ES-I3 (cell line): ENCODE data around the gene TMEM239.

ENCODE experiments used
- H3K36me3 ChIP-seq: 2 replicates; pipeline ENCODE4 v1.6.1; 2013; ENCODE audit warnings: mild to moderate bottlenecking, low read length, control low read depth, moderate library complexity; ENCODE audit not compliant: insufficient read depth
- H3K4me1 ChIP-seq: 2 replicates; pipeline ENCODE4 v1.6.1; 2013; ENCODE audit warnings: mild to moderate bottlenecking, control low read depth, low read length; ENCODE audit not compliant: insufficient read depth
- H3K9ac ChIP-seq: 2 replicates; pipeline ENCODE4 v1.6.1; 2013; ENCODE audit warnings: low read depth, mild to moderate bottlenecking, low read length, moderate library complexity
- H3K9me3 ChIP-seq: 2 replicates; pipeline ENCODE4 v1.6.1; 2013; ENCODE audit warnings: mild to moderate bottlenecking, low read length, moderate library complexity; ENCODE audit not compliant: control insufficient read depth, insufficient read depth

Gene TMEM239

DNA sequence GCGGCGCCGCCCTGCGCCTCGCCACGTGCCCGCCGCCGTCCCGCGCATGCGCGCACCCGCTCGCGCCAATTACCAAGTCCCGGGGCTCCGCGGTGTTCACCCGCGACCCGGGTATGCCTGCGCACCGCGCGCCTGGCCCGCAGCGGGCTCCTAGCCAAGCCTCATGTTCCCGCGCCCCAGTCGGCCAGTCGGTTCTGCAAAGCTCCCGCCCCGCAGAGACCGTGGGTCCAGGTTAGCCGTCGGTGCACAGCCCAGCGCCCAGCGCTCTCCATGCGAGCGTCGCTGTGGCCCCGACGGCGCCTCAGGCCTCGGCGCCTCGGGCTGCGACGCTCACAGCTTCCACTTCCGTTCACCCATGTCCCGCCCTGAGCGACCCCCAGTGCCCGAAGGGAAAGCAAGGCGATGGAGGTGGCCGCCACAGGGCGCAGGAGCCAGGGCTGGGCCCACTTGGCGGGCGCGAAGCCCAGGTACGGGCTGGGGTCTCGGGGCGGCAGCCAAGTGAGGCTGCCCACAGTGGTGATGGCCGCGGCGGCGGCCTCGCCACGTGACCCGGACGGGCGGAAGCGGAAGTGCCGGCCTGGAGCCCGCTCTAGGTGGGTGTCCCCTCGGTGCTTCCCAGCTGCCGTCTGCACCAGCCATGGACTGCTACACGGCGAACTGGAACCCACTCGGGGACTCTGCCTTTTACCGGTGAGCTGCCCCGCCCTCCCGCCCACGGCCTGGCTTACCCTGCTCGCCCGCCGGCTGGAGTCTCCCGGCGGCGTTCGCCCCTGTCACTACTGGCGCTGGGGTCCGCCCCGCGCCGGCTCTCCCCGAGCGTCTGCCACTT, 24.2 kb downstream of the TMEM239 start, which contains the start of the genes PCED1A and VPS16:
PCED1A (minus strand) TSS at position 518 of the 829 bp plus-strand sequence. CDS start 743 bp downstream, outside the sequence.
VPS16 (plus strand) TSS at position 608 of the 829 bp plus-strand sequence; CDS start at position 638, 30 bp downstream.
- H3K9ac ChIP-seq: peak within 1 kb of the TSS; percentile 82
- H3K9me3 ChIP-seq: no peaks in the 10 kb centered on the region
- no peaks in the 10 kb centered on the region for H3K4me1 ChIP-seq
- no peaks in the 10 kb centered on the region; the same call in 1 of the 2 replicates for H3K36me3 ChIP-seq

DNA sequence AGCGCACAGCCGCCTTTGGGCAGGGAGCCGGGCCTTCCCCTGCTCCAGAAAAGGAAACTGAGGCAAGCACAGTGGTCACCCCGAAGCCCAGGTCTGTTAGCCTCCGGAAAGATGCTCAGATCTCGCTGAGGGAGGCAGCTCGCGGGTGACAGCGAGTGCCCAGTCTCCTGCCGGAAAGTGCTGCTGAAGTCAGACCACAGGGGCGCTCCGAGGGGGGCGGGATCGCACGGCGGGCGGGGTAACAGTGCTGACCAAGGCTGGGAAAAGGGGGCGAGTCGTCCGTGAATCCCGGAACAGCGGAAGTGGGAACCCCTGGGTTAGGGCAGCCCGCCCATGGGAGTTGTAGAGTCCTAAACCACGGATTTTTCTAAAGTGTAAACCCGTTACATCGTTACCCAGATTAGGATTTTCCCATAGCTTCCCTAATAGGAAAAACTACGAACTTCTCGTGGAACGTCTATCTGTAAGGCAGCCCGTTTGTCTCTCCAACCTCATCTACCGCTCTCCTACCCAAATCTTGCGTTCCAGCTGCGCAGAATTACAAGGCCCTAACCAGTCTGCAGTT, 24.9 kb downstream of the TMEM239 start:
- H3K36me3 ChIP-seq: no peaks in the 10 kb centered on the region; the same call in 1 of the 2 replicates
- H3K9me3 ChIP-seq: no peaks in the 10 kb centered on the region
- no peaks in the 10 kb centered on the region for H3K4me1 ChIP-seq
- peak overlapping the region; percentile 82 for H3K9ac ChIP-seq

DNA sequence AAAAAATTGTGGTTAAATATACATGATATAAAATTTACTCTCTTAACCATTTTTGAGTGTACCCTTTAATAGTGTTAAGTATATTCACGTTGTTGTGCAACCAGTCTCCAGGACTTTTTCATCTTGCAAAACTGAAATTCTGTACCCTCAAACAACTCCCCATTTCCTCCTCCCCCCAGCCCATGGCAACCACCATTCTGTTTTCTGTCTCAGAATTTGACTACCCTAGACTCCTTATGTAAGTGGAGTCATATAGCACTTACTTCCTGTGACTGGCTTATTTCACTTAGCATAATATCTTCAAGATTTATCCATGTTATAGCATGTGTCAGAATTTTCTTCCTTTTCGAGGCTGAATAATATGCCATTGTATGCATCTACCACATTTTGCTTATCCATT, 29.4 kb downstream of the TMEM239 start:
- H3K36me3 ChIP-seq: no peaks in the 10 kb centered on the region; the same call in 1 of the 2 replicates
- H3K9ac ChIP-seq: no peak overlapping the region
- H3K4me1 ChIP-seq: no peaks in the 10 kb centered on the region
- no peaks in the 10 kb centered on the region for H3K9me3 ChIP-seq

DNA sequence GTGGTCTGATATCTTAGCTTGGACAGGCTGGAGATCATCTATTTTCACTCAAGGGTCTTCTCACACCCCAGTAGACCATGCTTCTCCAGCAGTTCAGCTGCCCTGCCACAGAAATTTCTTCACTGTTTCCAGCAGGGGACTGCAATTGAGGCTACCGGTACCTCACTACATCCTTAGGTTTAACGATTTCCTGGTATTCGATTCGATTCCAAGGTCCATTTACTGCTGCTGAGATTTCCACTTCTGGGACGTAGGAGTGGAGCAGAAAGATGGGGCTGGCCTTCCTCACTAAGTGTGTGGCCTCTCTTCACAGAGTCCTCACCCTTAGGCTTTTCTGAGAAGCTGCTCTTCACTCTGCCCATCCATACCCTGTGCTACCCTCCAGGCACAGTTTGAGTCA, 30.5 kb downstream of the TMEM239 start:
- no peaks in the 10 kb centered on the region for H3K9me3 ChIP-seq
- no peaks in the 10 kb centered on the region for H3K4me1 ChIP-seq
- H3K36me3 ChIP-seq: no peaks in the 10 kb centered on the region; the same call in 1 of the 2 replicates
- no peak overlapping the region for H3K9ac ChIP-seq

DNA sequence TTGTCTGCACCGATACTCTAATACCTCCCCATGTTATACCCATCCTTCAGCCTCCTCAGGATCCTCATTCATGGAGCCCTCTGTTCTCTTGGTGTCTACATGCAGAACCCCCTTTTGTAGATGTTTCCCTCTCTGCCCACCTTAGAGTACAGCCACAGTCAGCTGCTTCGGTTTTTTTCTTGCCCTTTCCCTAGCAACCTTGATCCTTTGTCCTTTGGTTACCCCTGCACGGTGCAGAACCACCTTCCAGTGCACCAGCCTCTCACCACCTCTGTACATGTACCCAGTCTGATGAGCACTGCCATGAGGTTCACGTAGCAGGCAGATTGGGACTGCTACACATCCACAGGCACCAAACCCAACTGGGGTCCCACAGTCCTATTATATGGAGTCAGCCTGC, 31.6 kb downstream of the TMEM239 start:
- Histone ChIP-seq H3K36me3 (no peaks in the 10 kb centered on the region; the same call in 1 of the 2 replicates), H3K9ac (no peak overlapping the region), H3K9me3 (no peaks in the 10 kb centered on the region), H3K4me1 (no peaks in the 10 kb centered on the region)

DNA sequence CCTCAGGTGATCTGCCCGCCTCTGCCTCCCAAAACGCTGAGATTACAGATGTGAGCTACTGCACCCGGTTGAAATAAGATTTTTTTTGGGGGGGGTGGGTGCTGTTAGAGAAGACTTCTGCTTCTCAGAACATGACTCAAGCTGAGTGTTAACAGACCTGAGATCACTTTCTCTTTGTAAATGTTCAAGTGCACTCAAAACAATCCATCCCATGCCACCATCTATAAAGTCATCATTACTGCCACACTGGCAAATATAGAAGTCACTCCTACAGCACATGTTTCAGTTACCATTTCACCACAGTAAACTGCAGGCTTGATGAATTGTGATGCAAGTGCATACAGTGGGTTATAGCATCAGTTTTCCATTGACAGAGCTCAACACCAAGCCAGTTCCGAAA, 33.4 kb downstream of the TMEM239 start:
- no peaks in the 10 kb centered on the region for H3K9me3 ChIP-seq
- H3K4me1 ChIP-seq: no peaks in the 10 kb centered on the region
- no peak overlapping the region for H3K9ac ChIP-seq
- H3K36me3 ChIP-seq: no peaks in the 10 kb centered on the region

DNA sequence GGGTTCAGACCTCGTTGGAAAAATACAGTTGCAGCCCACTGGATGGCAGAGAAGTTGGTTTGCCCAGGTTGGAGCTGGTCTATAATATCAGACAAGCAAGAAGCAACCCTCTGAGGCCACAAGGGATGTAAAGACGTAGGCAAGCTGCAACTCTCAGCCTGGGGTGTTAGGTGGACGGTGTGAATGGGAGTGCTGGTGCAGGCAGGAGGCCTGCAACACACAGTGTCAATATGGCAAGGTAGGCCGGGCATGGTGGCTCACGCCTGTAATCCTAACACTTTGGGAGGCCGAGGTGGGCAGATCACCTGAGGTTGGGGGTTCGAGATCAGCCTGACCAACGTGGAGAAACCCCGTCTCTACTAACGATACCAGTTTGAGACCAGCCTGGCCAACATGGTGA, 34.9 kb downstream of the TMEM239 start:
- no peaks in the 10 kb centered on the region for H3K4me1 ChIP-seq
- no peak overlapping the region for H3K9ac ChIP-seq
- no peaks in the 10 kb centered on the region for H3K36me3 ChIP-seq
- H3K9me3 ChIP-seq: no peaks in the 10 kb centered on the region

DNA sequence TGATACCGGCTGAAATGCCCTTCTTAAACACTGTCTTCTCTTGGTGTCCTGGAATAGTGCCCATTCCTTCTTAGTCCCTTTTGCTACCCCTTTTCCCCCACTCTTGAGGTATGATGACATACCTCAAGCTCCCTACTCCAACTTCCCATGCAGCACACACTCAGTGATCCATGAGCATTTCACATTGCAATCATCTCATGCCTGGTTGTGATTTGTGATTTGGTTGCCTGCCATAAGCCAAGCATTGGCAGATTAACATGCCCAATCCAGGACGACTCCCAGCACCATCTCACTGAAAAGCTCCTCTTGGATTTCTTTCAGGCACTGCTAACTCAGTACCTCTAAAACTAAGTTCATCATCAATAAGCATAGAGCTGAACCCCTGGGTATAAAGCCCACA, 42.4 kb downstream of the TMEM239 start:
- Histone ChIP-seq H3K4me1 (no peaks in the 10 kb centered on the region), H3K9ac (no peak overlapping the region), H3K36me3 (no peaks in the 10 kb centered on the region; the same call in 1 of the 2 replicates), H3K9me3 (no peaks in the 10 kb centered on the region)

DNA sequence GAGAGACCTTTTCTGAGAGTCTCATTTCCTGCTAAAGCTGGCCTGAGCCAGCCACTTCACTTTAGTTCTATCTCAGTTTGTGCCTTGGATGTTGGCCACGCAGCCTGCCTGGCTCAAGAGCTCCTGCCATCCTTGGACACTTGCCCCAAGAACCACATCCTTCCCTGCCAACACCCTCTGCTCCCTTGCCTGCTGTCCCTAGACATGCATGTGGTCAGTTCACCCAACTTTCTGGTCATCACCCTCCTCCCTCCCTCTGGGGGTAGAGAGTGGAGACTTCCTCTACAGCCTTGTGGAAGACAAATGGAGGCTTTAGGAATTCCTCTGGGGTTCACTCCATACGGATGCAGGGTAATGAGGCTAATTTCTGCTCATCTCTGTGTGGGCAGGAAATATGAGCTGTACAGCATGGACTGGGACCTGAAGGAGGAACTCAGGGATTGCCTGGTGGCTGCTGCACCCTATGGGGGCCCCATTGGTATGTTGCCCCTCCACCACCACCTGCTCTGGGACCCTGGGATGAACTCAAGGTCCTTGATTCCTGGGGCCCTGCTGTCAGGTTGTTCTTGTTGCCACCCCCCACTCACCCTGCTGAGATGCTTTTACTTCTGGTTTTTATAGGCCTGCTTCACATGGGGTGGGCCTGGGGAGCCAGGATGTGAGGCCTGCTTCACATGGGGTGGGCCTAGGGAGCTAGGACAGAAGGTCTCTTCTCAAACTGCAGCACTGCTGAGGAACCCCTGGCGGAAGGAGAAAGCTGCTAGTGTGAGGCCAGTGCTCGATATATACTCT, 43.4 kb downstream of the TMEM239 start:
- Histone ChIP-seq H3K9ac (no peak overlapping the region), H3K36me3 (no peaks in the 10 kb centered on the region; the same call in 1 of the 2 replicates), H3K9me3 (no peaks in the 10 kb centered on the region), H3K4me1 (no peaks in the 10 kb centered on the region)

DNA sequence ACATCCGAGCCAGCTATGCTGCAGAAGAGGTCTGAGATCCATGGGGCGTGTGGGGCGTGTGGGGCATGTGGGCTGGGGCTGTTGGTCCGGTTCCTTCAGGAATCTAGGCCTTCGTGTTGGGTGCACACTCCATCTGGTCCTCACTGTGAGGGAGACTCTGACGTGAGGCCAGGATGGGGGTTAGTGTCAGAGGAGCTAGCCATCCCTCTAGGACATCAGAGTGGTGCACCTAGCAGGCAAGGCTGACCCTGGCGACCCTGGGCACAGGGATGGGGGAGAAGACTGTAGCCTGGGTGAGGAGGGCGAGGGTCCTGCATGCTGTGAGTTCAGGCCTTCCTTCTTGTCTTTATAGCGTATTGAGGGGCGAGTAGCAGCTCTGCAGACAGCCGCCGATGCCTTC, 48.5 kb downstream of the TMEM239 start:
- Histone ChIP-seq H3K9me3 (no peaks in the 10 kb centered on the region), H3K36me3 (no peaks in the 10 kb centered on the region; the same call in 1 of the 2 replicates), H3K4me1 (no peaks in the 10 kb centered on the region), H3K9ac (no peak overlapping the region)

DNA sequence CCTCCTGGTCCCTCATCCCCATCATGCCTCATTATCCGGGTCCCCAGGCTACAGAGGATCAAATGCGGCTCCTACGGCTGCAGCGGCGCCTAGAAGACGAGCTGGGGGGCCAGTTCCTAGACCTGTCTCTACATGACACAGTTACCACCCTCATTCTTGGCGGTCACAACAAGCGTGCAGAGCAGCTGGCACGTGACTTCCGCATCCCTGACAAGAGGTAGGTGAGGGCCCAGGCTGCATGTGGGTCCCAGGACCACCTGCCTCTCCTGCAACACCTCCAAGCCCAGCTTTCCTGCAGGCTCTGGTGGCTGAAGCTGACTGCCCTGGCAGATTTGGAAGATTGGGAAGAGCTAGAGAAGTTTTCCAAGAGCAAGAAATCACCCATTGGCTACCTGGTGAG, 48.9 kb downstream of the TMEM239 start:
- H3K9me3 ChIP-seq: no peaks in the 10 kb centered on the region
- H3K36me3 ChIP-seq: no peaks in the 10 kb centered on the region; the same call in 1 of the 2 replicates
- no peak overlapping the region for H3K9ac ChIP-seq
- H3K4me1 ChIP-seq: no peaks in the 10 kb centered on the region

DNA sequence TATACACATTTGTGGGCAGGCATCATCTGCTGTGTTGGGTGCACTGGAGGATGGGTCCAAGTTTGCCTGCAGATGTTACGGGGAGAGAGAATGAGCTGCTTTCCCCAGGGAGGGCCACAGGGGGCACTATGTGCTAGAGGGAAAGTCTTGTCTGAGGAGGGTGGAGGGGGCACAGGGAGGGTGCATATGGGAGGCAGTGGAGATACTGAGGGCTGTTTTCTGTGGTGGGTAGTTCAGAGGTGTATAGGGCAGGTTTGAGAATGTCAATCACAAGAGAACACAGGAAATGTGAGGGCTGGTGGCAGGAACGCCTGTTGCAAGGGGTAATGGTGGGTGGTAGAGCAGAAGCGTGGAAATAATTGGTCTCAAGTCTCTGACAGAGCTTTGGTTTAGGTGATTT, 49.5 kb downstream of the TMEM239 start:
- Histone ChIP-seq H3K9ac (no peak overlapping the region), H3K9me3 (no peaks in the 10 kb centered on the region), H3K36me3 (no peaks in the 10 kb centered on the region; the same call in 1 of the 2 replicates), H3K4me1 (peaks cover 4% of the 10 kb centered on the region; the same call in 1 of the 2 replicates)

DNA sequence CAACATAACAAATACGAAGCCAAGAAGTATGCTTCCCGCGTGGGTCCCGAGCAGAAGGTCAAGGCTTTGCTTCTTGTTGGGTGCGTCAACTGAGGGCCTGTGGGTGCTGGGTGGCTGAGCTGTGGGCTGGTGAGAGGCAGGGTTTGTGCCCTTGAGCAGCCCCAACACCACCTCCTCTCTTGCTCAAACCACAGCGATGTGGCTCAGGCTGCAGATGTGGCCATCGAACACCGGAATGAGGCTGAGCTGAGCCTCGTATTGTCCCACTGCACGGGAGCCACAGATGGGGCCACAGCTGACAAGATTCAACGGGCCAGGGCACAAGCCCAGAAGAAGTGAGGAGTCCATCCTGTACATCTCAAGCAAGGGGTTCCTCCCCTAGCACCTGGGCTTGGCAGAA, 50.1 kb downstream of the TMEM239 start:
- H3K9me3 ChIP-seq: no peaks in the 10 kb centered on the region
- H3K4me1 ChIP-seq: peaks cover 10% of the 10 kb centered on the region; the same call in 1 of the 2 replicates
- H3K36me3 ChIP-seq: no peaks in the 10 kb centered on the region; the same call in 1 of the 2 replicates
- H3K9ac ChIP-seq: no peak overlapping the region
